Stimulated activated CD8-positive, alpha-beta memory T cell treated with anti-CD3 and anti-CD28 coated beads, Interleukin-4, amount 100 ng/mL, for 1 hour (primary cell): ENCODE data around the gene NFATC2.

Experiments used
- DNase-seq, 2 donors: peaks; one replicate each; pipeline ENCODE4 v3.0.0-alpha.2; 2020; ENCODE audit warnings: low read depth in 2 of 2, low spot score in 1 of 2

Gene NFATC2

DNA sequence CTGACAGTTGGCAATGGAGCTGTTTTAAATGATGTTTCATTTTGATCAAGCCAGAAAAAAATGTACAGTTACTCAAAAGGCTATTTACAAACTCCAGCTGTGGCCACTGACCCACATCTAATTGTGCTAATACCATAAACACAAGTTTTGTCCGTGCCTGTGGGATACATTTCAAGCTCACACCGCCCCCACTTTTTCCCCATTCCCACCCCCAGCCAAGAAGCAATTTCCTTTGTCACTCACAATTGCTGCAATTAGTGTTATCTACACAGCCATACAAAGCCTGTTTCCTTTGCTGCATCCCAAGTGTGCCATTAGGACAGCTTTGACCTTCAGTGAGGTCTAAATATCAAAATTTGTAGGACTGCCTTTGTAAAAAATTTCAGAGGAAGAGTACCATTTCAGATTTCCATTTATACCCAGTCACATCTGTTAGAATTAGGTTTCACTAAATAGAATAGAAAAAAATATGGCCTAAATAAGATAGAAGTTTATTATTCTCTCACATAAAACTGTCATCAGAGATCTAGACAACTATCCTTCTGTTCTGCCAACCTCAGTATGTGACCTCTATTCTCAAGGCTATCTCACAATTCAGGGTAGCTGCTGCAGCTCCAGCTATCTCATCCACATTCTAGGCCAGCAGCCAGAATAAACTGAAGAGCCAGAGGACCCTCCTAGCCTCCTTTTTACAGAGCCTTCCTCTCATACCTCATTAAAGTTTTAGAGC, 202.6 kb downstream of the NFATC2 start:
- no peak for DNase-seq

DNA sequence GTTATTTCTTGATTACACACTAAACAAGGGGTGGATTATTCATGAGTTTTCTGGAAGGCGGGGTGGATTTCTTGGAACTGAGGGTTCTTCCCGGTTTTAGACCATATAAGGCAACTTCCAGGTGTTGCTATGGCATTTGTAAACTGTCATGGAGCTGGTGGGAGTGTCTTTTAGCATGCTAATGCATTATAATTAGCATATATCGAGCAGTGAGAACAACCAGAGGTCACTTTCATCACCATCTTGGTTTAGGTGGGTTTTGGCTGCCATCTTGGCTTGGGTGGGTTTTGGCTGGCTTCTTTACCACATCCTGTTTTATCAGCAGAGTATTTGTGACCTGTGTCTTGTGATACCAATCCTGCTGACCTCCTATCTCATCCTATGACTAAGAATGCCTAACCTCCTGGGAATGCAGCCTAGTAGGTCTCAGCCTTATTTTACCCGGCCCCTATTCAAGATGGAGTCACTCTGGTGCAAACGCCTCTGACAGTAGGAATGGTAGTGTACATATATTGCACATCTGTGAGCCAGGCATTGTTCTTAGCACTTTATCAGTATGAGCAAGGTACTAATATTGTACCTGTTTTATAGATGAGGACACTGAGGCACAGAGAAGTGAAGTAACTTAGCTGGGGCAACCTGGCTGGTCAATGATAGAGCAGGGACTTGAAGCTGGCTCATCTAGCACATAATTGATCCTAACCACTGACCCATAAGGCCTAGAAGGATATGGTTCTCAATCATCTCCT, 203.7 kb downstream of the NFATC2 start:
- DNase-seq = no peak

DNA sequence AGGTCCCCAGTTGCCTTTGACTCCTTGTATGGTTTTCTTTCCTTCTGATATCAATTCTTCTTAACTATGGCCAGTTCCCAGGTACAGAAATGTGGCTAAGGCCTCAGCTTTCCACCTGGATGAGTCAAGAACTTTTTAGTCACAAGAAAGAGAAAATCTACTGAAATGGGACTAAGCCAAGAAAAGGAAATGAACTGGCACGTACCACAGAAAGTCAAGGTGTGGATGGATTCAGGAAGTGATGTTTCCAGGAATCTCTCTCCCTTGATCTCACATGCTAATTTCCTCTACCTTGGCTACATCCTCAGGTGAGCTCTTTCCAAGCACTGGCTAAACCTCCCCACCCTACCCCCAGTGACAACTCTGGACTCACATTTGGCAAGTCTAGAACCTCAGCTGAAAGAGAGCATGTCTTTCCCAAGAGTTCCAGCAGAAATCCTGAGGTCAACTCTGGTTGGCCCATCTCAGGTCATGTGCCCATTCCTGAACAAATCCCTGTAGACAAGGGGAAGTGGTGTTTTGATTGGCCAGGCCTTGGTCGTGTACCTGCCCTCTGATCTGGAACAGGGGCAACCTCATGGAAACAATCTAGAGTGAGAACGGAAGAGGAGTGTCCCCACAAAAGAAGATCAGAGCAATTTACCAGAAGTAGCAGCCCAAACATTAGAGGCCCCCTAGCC, 205.3 kb downstream of the NFATC2 start:
- DNase-seq = no peak
